B cell (primary cell): ENCODE results near the gene ZNF827.

ENCODE experiments used
- EZH2 ChIP-seq: IDR thresholded peaks from 2 replicates; pipeline ENCODE4 v1.6.1; 2012; ENCODE audit warnings: borderline replicate concordance, low read depth, mild to moderate bottlenecking, moderate library complexity, low read length; ENCODE audit not compliant: insufficient read depth, poor library complexity, severe bottlenecking
- TF ChIP-seq, protein P1 (sequence below): fragments of 200-600 bp; IDR thresholded peaks from one replicate; pipeline ENCODE4 v1.8.0; 2022; ENCODE audit warnings: antibody characterized with exemption, mild to moderate bottlenecking

DNA sequence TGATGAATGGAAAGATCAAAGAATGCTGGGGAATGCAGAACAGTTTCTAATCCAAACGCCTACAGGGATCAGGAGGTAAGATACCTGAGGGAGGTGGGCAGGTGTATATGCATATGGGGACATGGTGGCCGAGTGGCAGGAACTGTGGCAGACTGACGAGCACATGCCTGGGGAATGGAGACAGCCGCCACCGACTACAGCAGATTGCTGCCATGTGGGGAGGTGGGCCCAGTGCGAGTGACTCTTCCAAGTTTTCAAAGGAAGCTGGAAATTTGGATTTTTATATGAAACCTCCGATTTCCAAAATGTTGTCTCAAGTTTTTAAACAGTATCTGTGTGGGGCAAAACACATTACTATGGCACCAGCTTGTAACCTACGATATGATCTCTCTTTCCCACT lies 9.9 kb downstream of the ZNF827 start:
- TF ChIP-seq, protein P1, sequence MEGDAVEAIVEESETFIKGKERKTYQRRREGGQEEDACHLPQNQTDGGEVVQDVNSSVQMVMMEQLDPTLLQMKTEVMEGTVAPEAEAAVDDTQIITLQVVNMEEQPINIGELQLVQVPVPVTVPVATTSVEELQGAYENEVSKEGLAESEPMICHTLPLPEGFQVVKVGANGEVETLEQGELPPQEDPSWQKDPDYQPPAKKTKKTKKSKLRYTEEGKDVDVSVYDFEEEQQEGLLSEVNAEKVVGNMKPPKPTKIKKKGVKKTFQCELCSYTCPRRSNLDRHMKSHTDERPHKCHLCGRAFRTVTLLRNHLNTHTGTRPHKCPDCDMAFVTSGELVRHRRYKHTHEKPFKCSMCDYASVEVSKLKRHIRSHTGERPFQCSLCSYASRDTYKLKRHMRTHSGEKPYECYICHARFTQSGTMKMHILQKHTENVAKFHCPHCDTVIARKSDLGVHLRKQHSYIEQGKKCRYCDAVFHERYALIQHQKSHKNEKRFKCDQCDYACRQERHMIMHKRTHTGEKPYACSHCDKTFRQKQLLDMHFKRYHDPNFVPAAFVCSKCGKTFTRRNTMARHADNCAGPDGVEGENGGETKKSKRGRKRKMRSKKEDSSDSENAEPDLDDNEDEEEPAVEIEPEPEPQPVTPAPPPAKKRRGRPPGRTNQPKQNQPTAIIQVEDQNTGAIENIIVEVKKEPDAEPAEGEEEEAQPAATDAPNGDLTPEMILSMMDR: no peak
- no peak for TF ChIP-seq EZH2
